GM12878 (cell line): ENCODE data around the gene HSBP1. TPM values are rescaled to one million over a fixed set of nuclear protein-coding genes. Genes with fewer than 3 reads are reported as not detected.

Experiments used
- ATAC-seq: fragments of 200-7000 bp; cut with Tn5 transposase; 3 replicates; pipeline ENCODE4 v1.9.1; 2020; ENCODE audit warnings: mild to moderate bottlenecking, moderate library complexity
- BruUV-seq: library from RNA; stranded (reverse); fragments of 400-500 nt; replicated peaks from 2 replicates; lab custom pipeline; 2021; lab: Mats Ljungman, UMichigan
- CTCF ChIA-PET: fragments of 300-600 bp; sonication (Branson Sonifier 250); formaldehyde crosslinking; extraction: SDS; loops from one replicate; lab custom pipeline; 2021; ENCODE audit warnings: inconsistent platforms; lab: Yijun Ruan, JAX
- POLR2A ChIA-PET: fragments of 350-600 bp; formaldehyde crosslinking; extraction: SDS; loops from one replicate; lab custom pipeline; 2021; ENCODE audit warnings: inconsistent platforms; lab: Charles Lee
- RAD21 ChIA-PET: fragments of 300-600 bp; sonication (Branson Sonifier 250); formaldehyde crosslinking; loops from one replicate; lab custom pipeline; 2023; ENCODE audit warnings: antibody characterized with exemption; ENCODE audit not compliant: unreplicated experiment; lab: Charles Lee
- SMC1A ChIA-PET: fragments of 300-600 bp; sonication (Branson Sonifier 250); formaldehyde crosslinking; loops from one replicate; lab custom pipeline; 2023; ENCODE audit not compliant: unreplicated experiment, uncharacterized antibody; lab: Charles Lee
- DNase-seq: peaks from one replicate; pipeline ENCODE4 v3.0.0-alpha.2; 2011; ENCODE audit warnings: low read depth, low spot score
- FAIRE-seq: peaks from 3 replicates; lab custom pipeline; 2011; peaks lifted over from hg19 to GRCh38; lab: Jason Lieb, UNC
- H2AFZ ChIP-seq: 2 replicates; pipeline ENCODE4 v1.6.0; 2011; ENCODE audit warnings: low read depth, low read length, control low read depth; ENCODE audit not compliant: control insufficient read depth
- H3K27ac ChIP-seq: 2 replicates; pipeline ENCODE4 v1.5.1; 2011; ENCODE audit warnings: control low read depth; ENCODE audit not compliant: control insufficient read depth, insufficient read depth
- H3K27me3 ChIP-seq, 2 experiments: replicated peaks in 1 of 2; 2 replicates each; pipeline versions ENCODE4 v1.6.0 to v1.6.1; 2011; ENCODE audit warnings: low read length in 1 of 2; ENCODE audit not compliant: control insufficient read depth in 2 of 2, insufficient read depth in 2 of 2
- H3K36me3 ChIP-seq, 2 experiments: 2 replicates each; pipeline ENCODE4 v1.5.1; 2011; ENCODE audit warnings: low read length in 1 of 2; ENCODE audit not compliant: control insufficient read depth in 2 of 2, insufficient read depth in 2 of 2
- H3K4me1 ChIP-seq: 2 replicates; pipeline ENCODE4 v1.6.1; 2011; ENCODE audit warnings: mild to moderate bottlenecking, low read length, moderate library complexity, mixed read lengths; ENCODE audit not compliant: control insufficient read depth, insufficient read depth
- H3K4me2 ChIP-seq: 2 replicates; pipeline ENCODE4 v1.6.0; 2011; ENCODE audit warnings: control low read depth; ENCODE audit not compliant: control insufficient read depth, insufficient read depth
- H3K4me3 ChIP-seq: fragments of 200-600 bp; sonication (generic); 2 replicates; pipeline ENCODE4 v1.5.1; 2016
- H3K79me2 ChIP-seq: 2 replicates; pipeline ENCODE4 v1.6.0; 2011; ENCODE audit warnings: low read length; ENCODE audit not compliant: control insufficient read depth, insufficient read depth
- H3K9ac ChIP-seq: 2 replicates; pipeline ENCODE4 v1.8.0; 2011; ENCODE audit warnings: low read length, control low read depth, mixed read lengths; ENCODE audit not compliant: control insufficient read depth, insufficient read depth
- H3K9me3 ChIP-seq: replicated peaks from 3 replicates; pipeline ENCODE4 v1.5.1; 2011; ENCODE audit warnings: mild to moderate bottlenecking, low read length; ENCODE audit not compliant: control insufficient read depth, insufficient read depth
- H4K20me1 ChIP-seq: 2 replicates; pipeline ENCODE4 v1.6.0; 2011; ENCODE audit not compliant: control insufficient read depth, insufficient read depth
- BCL11A ChIP-seq: IDR thresholded peaks from 2 replicates; pipeline ENCODE4 v1.6.1; 2011; ENCODE audit warnings: low read depth, low read length
- CBFB ChIP-seq: IDR thresholded peaks from 2 replicates; pipeline ENCODE4 v1.6.1; 2016; ENCODE audit warnings: antibody characterized with exemption, low read depth
- CBX5 ChIP-seq: sonication (generic); IDR thresholded peaks from 2 replicates; pipeline ENCODE4 v1.6.1; 2016; ENCODE audit warnings: low read depth, moderate library complexity, mild to moderate bottlenecking, inconsistent platforms
- LARP7 ChIP-seq: fragments of 450-650 bp; IDR thresholded peaks from 2 replicates; pipeline ENCODE4 v1.6.1; 2017; ENCODE audit warnings: mild to moderate bottlenecking
- MXI1 ChIP-seq: fragments of 150-350 bp; IDR thresholded peaks from 2 replicates; pipeline ENCODE4 v1.6.1; 2011; ENCODE audit warnings: low read depth, mild to moderate bottlenecking, inconsistent platforms, low read length, improper control_type of control experiment
- NKRF ChIP-seq: fragments of 450-650 bp; conservative IDR thresholded peaks from 2 replicates; pipeline ENCODE4 v1.6.1; 2017; ENCODE audit warnings: mild to moderate bottlenecking, moderate library complexity
- STAT3 ChIP-seq: IDR thresholded peaks from 2 replicates; pipeline ENCODE4 v1.6.1; 2011; ENCODE audit warnings: low read depth, low read length, improper control_type of control experiment
- WRNIP1 ChIP-seq: IDR thresholded peaks from 2 replicates; pipeline ENCODE4 v1.6.1; 2011; ENCODE audit warnings: low read depth, low read length, improper control_type of control experiment, borderline replicate concordance
- WGBS: methylation state at CpG from one replicate; pipeline ENCODE4 v1.1.6; 2016; ENCODE audit warnings: low lambda C conversion rate; ENCODE audit not compliant: insufficient replicate concordance, insufficient coverage; ENCODE audit errors: missing lambda C conversion rate; 5-methylcytosine and 5-hydroxymethylcytosine counted together
- in situ Hi-C: fragments of 300-500 bp; cut with MboI; formaldehyde crosslinking; loops from 9 replicates; pipeline ENCODE4 v1.14.3; 2018; ENCODE audit warnings: mixed read lengths
- intact Hi-C: fragments of 100-400 bp; cut with micrococcal nuclease; formaldehyde crosslinking; loops from one replicate; pipeline ENCODE4 v1.14.2; 2022; ENCODE audit not compliant: unreplicated experiment
- polyA plus RNA-seq, 11 experiments: library from polyadenylated mRNA; depleted of rRNA in 4 of 11; unstranded in 6 of 11; stranded (reverse) in 5 of 11; fragments of >200 nt; fragmentation: Nextera tagmentation in 4 of 11; fragmentation: Illumina TruSeq in 1 of 11; extraction: Ambion mirVana in 4 of 11; extraction: Trizol in 1 of 11; gene quantifications; 1 replicate in 1 of 11; 2 replicates in 10 of 11; pipeline versions ENCODE4 v1.2.1 to v1.2.3, GENCODE V29; 2011 to 2016; ENCODE audit warnings: inconsistent platforms in 2 of 11, missing spikeins in 2 of 11, low read depth in 1 of 11
- total RNA-seq, 4 experiments: library from RNA; depleted of rRNA in 3 of 4; stranded (reverse); fragments of >200 nt in 3 of 4; fragmentation: Illumina TruSeq in 1 of 4; extraction: Trizol in 1 of 4; gene quantifications; 2 replicates each; pipeline versions ENCODE4 v1.2.1 to v1.2.3, GENCODE V29; 2013 to 2021
- TF ChIP-seq, protein P1 (sequence below): fragments of 450-650 bp; IDR thresholded peaks from 2 replicates; pipeline ENCODE4 v1.6.1; 2018; ENCODE audit warnings: mild to moderate bottlenecking, low read depth, moderate library complexity; ENCODE audit not compliant: partially characterized antibody

The HSBP1 gene
- total and polyA plus RNA-seq, 10 of the 15 experiments (the other 5 are each of a cell fraction or from before 2014, with no cell fraction given), result 26.6 to 263 (median 95.7) TPM

- TF ChIP-seq, protein P1, sequence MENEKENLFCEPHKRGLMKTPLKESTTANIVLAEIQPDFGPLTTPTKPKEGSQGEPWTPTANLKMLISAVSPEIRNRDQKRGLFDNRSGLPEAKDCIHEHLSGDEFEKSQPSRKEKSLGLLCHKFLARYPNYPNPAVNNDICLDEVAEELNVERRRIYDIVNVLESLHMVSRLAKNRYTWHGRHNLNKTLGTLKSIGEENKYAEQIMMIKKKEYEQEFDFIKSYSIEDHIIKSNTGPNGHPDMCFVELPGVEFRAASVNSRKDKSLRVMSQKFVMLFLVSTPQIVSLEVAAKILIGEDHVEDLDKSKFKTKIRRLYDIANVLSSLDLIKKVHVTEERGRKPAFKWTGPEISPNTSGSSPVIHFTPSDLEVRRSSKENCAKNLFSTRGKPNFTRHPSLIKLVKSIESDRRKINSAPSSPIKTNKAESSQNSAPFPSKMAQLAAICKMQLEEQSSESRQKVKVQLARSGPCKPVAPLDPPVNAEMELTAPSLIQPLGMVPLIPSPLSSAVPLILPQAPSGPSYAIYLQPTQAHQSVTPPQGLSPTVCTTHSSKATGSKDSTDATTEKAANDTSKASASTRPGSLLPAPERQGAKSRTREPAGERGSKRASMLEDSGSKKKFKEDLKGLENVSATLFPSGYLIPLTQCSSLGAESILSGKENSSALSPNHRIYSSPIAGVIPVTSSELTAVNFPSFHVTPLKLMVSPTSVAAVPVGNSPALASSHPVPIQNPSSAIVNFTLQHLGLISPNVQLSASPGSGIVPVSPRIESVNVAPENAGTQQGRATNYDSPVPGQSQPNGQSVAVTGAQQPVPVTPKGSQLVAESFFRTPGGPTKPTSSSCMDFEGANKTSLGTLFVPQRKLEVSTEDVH, result no peak
- TF ChIP-seq WRNIP1 (no peak), CBFB (no peak), MXI1 (no peak), NKRF (no peak), BCL11A (no peak), STAT3 (no peak), CBX5 (no peak)
Measured at GRCh38 chr16:83772806-83773205, 35.0 kb upstream of the HSBP1 start (continued).

DNA sequence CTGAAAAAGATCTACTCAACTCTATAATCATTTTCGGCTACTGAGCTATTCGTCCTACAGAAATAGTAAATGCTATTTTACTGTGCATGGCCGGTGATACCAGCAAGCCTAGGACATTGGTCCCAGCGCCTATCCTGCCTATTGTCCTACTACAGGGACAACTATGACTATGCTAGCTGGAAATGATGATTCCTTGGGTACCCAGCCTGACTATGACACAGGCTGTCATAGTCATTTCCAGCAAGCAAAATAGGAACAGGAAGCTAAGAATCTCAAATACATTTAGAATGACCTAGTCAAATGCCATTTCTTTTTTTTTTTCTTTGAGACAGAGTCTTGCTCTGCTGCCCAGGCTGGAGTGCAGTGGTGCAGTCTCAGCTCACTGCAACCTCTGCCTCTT is 33.7 kb upstream of the HSBP1 start:
- WGBS, result 4% methylated on average over 4 of the region's 4 CpGs
- CTCF ChIA-PET, result no interaction called here

More for the DNA sequence above, 33.7 kb upstream of the HSBP1 start:
- no peaks in the 10 kb centered on the region for H3K4me1 ChIP-seq
- no peak overlapping the region for H3K4me2 ChIP-seq
- no TSS peak for BruUV-seq
- TF ChIP-seq LARP7, result no peak
- SMC1A ChIA-PET, result no interaction called here
- no peaks in the 10 kb centered on the region for H3K79me2 ChIP-seq
- no peak for FAIRE-seq
- no peak for ATAC-seq
- no peak for DNase-seq
- H3K27me3 ChIP-seq, result no peaks in the 10 kb centered on the region; a peak in 1 of 4 replicates
- H3K9me3 ChIP-seq, result no peaks in the 10 kb centered on the region
- POLR2A ChIA-PET, result no interaction called here
- no peaks in the 10 kb centered on the region for H4K20me1 ChIP-seq
- no peak overlapping the region for H2AFZ ChIP-seq
- intact Hi-C loops, result no loop called here
- RAD21 ChIA-PET, result no interaction called here
- in situ Hi-C loops, result no loop called here
- H3K36me3 ChIP-seq, result no peaks in the 10 kb centered on the region
- no peak overlapping the region for H3K4me3 ChIP-seq
- H3K27ac ChIP-seq, result no peak overlapping the region
- H3K9ac ChIP-seq, result no peak overlapping the region
